Measurements from ENCODE around the gene TRIM5.

Gene TRIM5

GRCh38 chr11:5705688-5706087, 20.8 kb upstream of the TRIM5 start:
- Histone ChIP-seq H3K4me3 (ENCODE audit: low read length in 2 of 2) (no peak overlapping the region), H3K9ac (ENCODE audit: low read depth, low read length, poor library complexity) (no peak overlapping the region), H3K9me3 (replicated peaks in 1 of 2; ENCODE audit: control insufficient read depth in 2 of 2, insufficient read depth in 1 of 2, low read depth in 1 of 2, low read length in 2 of 2) (no peaks in the 10 kb centered on the region), H3K4me1 (ENCODE audit: control insufficient read depth in 2 of 2, insufficient read depth in 1 of 2, low read depth in 1 of 2, low read length in 2 of 2) (no peaks in the 10 kb centered on the region), H3K4me2 (ENCODE audit: insufficient read depth, low read length, poor library complexity, severe bottlenecking) (no peak overlapping the region), H2AK5ac (ENCODE audit: low read depth, low read length) (no peak overlapping the region), H2BK5ac (ENCODE audit: low read length) (no peak overlapping the region), H3K27ac (replicated peaks; ENCODE audit: low read length) (no peak overlapping the region), H2BK12ac (ENCODE audit: low read length) (no peak overlapping the region), H3K79me1 (ENCODE audit: low read depth, low read length) (no peaks in the 10 kb centered on the region), H3K27me3 (ENCODE audit: control insufficient read depth in 3 of 3, insufficient read depth in 3 of 3, low read depth in 1 of 3, low read length in 3 of 3) (no peaks in the 10 kb centered on the region), H2BK15ac (ENCODE audit: low read length) (no peak overlapping the region), H3K23ac (ENCODE audit: low read depth, low read length, poor library complexity) (no peak overlapping the region), H4K8ac (ENCODE audit: low read depth, low read length) (no peak overlapping the region), H2AFZ (ENCODE audit: low read length) (no peak overlapping the region), H4K91ac (ENCODE audit: low read depth, low read length, poor library complexity) (no peak overlapping the region), H3K18ac (ENCODE audit: low read length) (no peak overlapping the region), H3K4ac (ENCODE audit: low read length) (no peak overlapping the region), H3K36me3 (replicated peaks in 1 of 2; ENCODE audit: control insufficient read depth in 2 of 2, insufficient read depth in 2 of 2, low read length in 2 of 2) (peaks cover 0 to 14% of the 10 kb centered on the region in 2 donors), H2BK120ac (ENCODE audit: low read depth, low read length) (no peak overlapping the region), H3K14ac (ENCODE audit: low read length) (no peak overlapping the region)
- no CpG with 5 or more reads among the region's 4 CpGs for WGBS, 2 donors (ENCODE audit: extremely low coverage in 2 of 2, insufficient read length in 2 of 2, insufficient replicate concordance in 1 of 2)
- no peak for DNase-seq (ENCODE audit: low spot score)

GRCh38 chr11:5703741-5704536, 19.1 kb upstream of the TRIM5 start:
- H3K9ac ChIP-seq (ENCODE audit: low read depth, low read length, poor library complexity): no peak overlapping the region
- H2AK5ac ChIP-seq (ENCODE audit: low read depth, low read length): no peak overlapping the region
- no peak overlapping the region for H3K27ac ChIP-seq (replicated peaks; ENCODE audit: low read length)
- H2BK120ac ChIP-seq (ENCODE audit: low read depth, low read length): no peak overlapping the region
- no peak for DNase-seq (ENCODE audit: low spot score)
- no peak overlapping the region for H3K4me3 ChIP-seq (ENCODE audit: low read length in 2 of 2)
- WGBS, 2 donors (ENCODE audit: extremely low coverage in 2 of 2, insufficient read length in 2 of 2, insufficient replicate concordance in 1 of 2): no CpG with 5 or more reads among the region's 2 CpGs
- no peaks in the 10 kb centered on the region for H3K79me1 ChIP-seq (ENCODE audit: low read depth, low read length)
- no peaks in the 10 kb centered on the region for H3K9me3 ChIP-seq (replicated peaks in 1 of 2; ENCODE audit: control insufficient read depth in 2 of 2, insufficient read depth in 1 of 2, low read depth in 1 of 2, low read length in 2 of 2)
- H2BK5ac ChIP-seq (ENCODE audit: low read length): no peak overlapping the region
- no peak overlapping the region for H4K91ac ChIP-seq (ENCODE audit: low read depth, low read length, poor library complexity)
- no peak overlapping the region for H3K18ac ChIP-seq (ENCODE audit: low read length)
- peaks cover 0 to 9% of the 10 kb centered on the region in 2 donors for H3K36me3 ChIP-seq (replicated peaks in 1 of 2; ENCODE audit: control insufficient read depth in 2 of 2, insufficient read depth in 2 of 2, low read length in 2 of 2)
- H2BK15ac ChIP-seq (ENCODE audit: low read length): no peak overlapping the region
- H2AFZ ChIP-seq (ENCODE audit: low read length): no peak overlapping the region
- no peaks in the 10 kb centered on the region for H3K4me1 ChIP-seq (ENCODE audit: control insufficient read depth in 2 of 2, insufficient read depth in 1 of 2, low read depth in 1 of 2, low read length in 2 of 2)
- H3K27me3 ChIP-seq (ENCODE audit: control insufficient read depth in 3 of 3, insufficient read depth in 3 of 3, low read depth in 1 of 3, low read length in 3 of 3): no peaks in the 10 kb centered on the region
- H4K8ac ChIP-seq (ENCODE audit: low read depth, low read length): no peak overlapping the region
- H2BK12ac ChIP-seq (ENCODE audit: low read length): no peak overlapping the region
- no peak overlapping the region for H3K23ac ChIP-seq (ENCODE audit: low read depth, low read length, poor library complexity)
- H3K14ac ChIP-seq (ENCODE audit: low read length): no peak overlapping the region
- H3K4me2 ChIP-seq (ENCODE audit: insufficient read depth, low read length, poor library complexity, severe bottlenecking): no peak overlapping the region
- H3K4ac ChIP-seq (ENCODE audit: low read length): no peak overlapping the region

GRCh38 chr11:5701055-5701577, 16.2 kb upstream of the TRIM5 start:
- Histone ChIP-seq H3K4me3 (ENCODE audit: low read length in 2 of 2) (no peak overlapping the region), H3K4ac (ENCODE audit: low read length) (no peak overlapping the region), H3K9ac (ENCODE audit: low read depth, low read length, poor library complexity) (no peak overlapping the region), H4K91ac (ENCODE audit: low read depth, low read length, poor library complexity) (no peak overlapping the region), H3K9me3 (replicated peaks in 1 of 2; ENCODE audit: control insufficient read depth in 2 of 2, insufficient read depth in 1 of 2, low read depth in 1 of 2, low read length in 2 of 2) (peaks cover 0 to 2% of the 10 kb centered on the region in 2 donors), H3K23ac (ENCODE audit: low read depth, low read length, poor library complexity) (no peak overlapping the region), H3K18ac (ENCODE audit: low read length) (no peak overlapping the region), H2BK5ac (ENCODE audit: low read length) (no peak overlapping the region), H3K36me3 (replicated peaks in 1 of 2; ENCODE audit: control insufficient read depth in 2 of 2, insufficient read depth in 2 of 2, low read length in 2 of 2) (peaks cover 1 to 23% of the 10 kb centered on the region in 2 donors), H2BK12ac (ENCODE audit: low read length) (no peak overlapping the region), H2AFZ (ENCODE audit: low read length) (no peak overlapping the region), H2BK15ac (ENCODE audit: low read length) (no peak overlapping the region), H3K27ac (replicated peaks; ENCODE audit: low read length) (no peak overlapping the region), H3K4me1 (ENCODE audit: control insufficient read depth in 2 of 2, insufficient read depth in 1 of 2, low read depth in 1 of 2, low read length in 2 of 2) (no peaks in the 10 kb centered on the region), H3K79me1 (ENCODE audit: low read depth, low read length) (no peaks in the 10 kb centered on the region), H3K14ac (ENCODE audit: low read length) (no peak overlapping the region), H3K4me2 (ENCODE audit: insufficient read depth, low read length, poor library complexity, severe bottlenecking) (no peak overlapping the region), H2BK120ac (ENCODE audit: low read depth, low read length) (no peak overlapping the region), H2AK5ac (ENCODE audit: low read depth, low read length) (no peak overlapping the region), H3K27me3 (ENCODE audit: control insufficient read depth in 3 of 3, insufficient read depth in 3 of 3, low read depth in 1 of 3, low read length in 3 of 3) (no peaks in the 10 kb centered on the region), H4K8ac (ENCODE audit: low read depth, low read length) (no peak overlapping the region)
- WGBS, 2 donors (ENCODE audit: extremely low coverage in 2 of 2, insufficient read length in 2 of 2, insufficient replicate concordance in 1 of 2): 100% methylated on average over 1 of the region's 3 CpGs
- no peak for DNase-seq (ENCODE audit: low spot score)

GRCh38 chr11:5700421-5701054, 15.7 kb upstream of the TRIM5 start:
- no peak overlapping the region for H2BK12ac ChIP-seq (ENCODE audit: low read length)
- H4K8ac ChIP-seq (ENCODE audit: low read depth, low read length): no peak overlapping the region
- H2BK120ac ChIP-seq (ENCODE audit: low read depth, low read length): no peak overlapping the region
- H2AK5ac ChIP-seq (ENCODE audit: low read depth, low read length): no peak overlapping the region
- H3K14ac ChIP-seq (ENCODE audit: low read length): no peak overlapping the region
- no peak overlapping the region for H2BK5ac ChIP-seq (ENCODE audit: low read length)
- H3K79me1 ChIP-seq (ENCODE audit: low read depth, low read length): no peaks in the 10 kb centered on the region
- no peak overlapping the region for H3K4me2 ChIP-seq (ENCODE audit: insufficient read depth, low read length, poor library complexity, severe bottlenecking)
- H3K18ac ChIP-seq (ENCODE audit: low read length): no peak overlapping the region
- H2AFZ ChIP-seq (ENCODE audit: low read length): no peak overlapping the region
- H3K36me3 ChIP-seq (replicated peaks in 1 of 2; ENCODE audit: control insufficient read depth in 2 of 2, insufficient read depth in 2 of 2, low read length in 2 of 2): peaks cover 1 to 24% of the 10 kb centered on the region in 2 donors
- no peak overlapping the region for H3K4ac ChIP-seq (ENCODE audit: low read length)
- no peak overlapping the region for H2BK15ac ChIP-seq (ENCODE audit: low read length)
- no peak overlapping the region for H3K9ac ChIP-seq (ENCODE audit: low read depth, low read length, poor library complexity)
- H3K27ac ChIP-seq (replicated peaks; ENCODE audit: low read length): no peak overlapping the region
- no peaks in the 10 kb centered on the region for H3K4me1 ChIP-seq (ENCODE audit: control insufficient read depth in 2 of 2, insufficient read depth in 1 of 2, low read depth in 1 of 2, low read length in 2 of 2)
- H4K91ac ChIP-seq (ENCODE audit: low read depth, low read length, poor library complexity): no peak overlapping the region
- no peak for DNase-seq (ENCODE audit: low spot score)
- H3K9me3 ChIP-seq (replicated peaks in 1 of 2; ENCODE audit: control insufficient read depth in 2 of 2, insufficient read depth in 1 of 2, low read depth in 1 of 2, low read length in 2 of 2): peaks cover 0 to 2% of the 10 kb centered on the region in 2 donors
- no peak overlapping the region for H3K4me3 ChIP-seq (ENCODE audit: low read length in 2 of 2)
- no peaks in the 10 kb centered on the region for H3K27me3 ChIP-seq (ENCODE audit: control insufficient read depth in 3 of 3, insufficient read depth in 3 of 3, low read depth in 1 of 3, low read length in 3 of 3)
- no CpG with 5 or more reads among the region's 10 CpGs for WGBS, 2 donors (ENCODE audit: extremely low coverage in 2 of 2, insufficient read length in 2 of 2, insufficient replicate concordance in 1 of 2)
- no peak overlapping the region for H3K23ac ChIP-seq (ENCODE audit: low read depth, low read length, poor library complexity)
